Ishikawa (cell line): ENCODE results near the gene ZNF280D.

Experiments
- EGR1 ChIP-seq: IDR thresholded peaks from 2 replicates; pipeline ENCODE4 v1.6.1; 2012
- FOXM1 ChIP-seq: IDR thresholded peaks from 2 replicates; pipeline ENCODE4 v1.6.1; 2012; ENCODE audit warnings: low read depth, borderline replicate concordance
- MAX ChIP-seq: IDR thresholded peaks from 2 replicates; pipeline ENCODE4 v1.6.1; 2012
- REST ChIP-seq: IDR thresholded peaks from 2 replicates; pipeline ENCODE4 v1.6.1; 2012; ENCODE audit warnings: low read depth, mild to moderate bottlenecking
- TCF12 ChIP-seq: IDR thresholded peaks from 2 replicates; pipeline ENCODE4 v1.6.1; 2012; ENCODE audit warnings: low read depth
- YY1 ChIP-seq: IDR thresholded peaks from 2 replicates; pipeline ENCODE4 v1.6.1; 2012; ENCODE audit warnings: low read depth

- no peak for TF ChIP-seq MAX
- TF ChIP-seq EGR1 = no peak
- no peak for TF ChIP-seq TCF12
- TF ChIP-seq REST = no peak
- no peak for TF ChIP-seq FOXM1
- no peak for TF ChIP-seq YY1
Measured at GRCh38 chr15:56648311-56648710, 85.0 kb downstream of the ZNF280D start.
